ENCODE measurements around the gene GEMIN5. TPM values are rescaled to one million over a fixed set of nuclear protein-coding genes. Genes with fewer than 3 reads are reported as not detected.

Gene GEMIN5
- total and polyA plus RNA-seq, 2 of the 4 experiments (the other 2 are of a cell fraction), result 9.0 to 31.5 TPM

DNA sequence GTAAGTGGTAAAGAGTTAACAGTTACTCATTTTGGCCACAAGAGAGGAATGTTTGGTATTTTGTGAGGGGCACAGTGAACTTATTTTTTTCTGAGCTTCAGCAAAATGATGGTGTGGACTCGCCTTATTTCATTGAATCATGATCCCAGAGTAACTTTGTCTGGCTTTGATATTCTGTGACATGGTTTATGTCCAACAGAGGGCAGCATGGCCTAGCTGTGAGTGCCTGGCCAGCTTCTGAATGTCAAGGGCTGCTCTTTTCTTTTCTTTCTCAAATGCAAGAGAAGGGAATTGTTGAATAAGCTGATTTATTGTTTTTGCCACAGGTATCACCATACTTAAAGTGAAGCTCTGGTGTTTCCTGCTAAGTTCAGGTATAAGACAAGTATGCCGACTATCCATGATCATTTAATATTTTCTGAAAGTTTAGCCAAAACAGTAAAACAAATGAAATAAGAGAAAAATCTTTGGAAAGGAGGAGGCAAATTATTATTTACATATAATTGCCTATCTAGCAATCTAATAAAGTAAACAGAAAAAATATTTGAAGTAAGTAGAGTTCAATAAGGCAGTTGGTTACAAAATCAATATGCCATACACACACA lies 34.6 kb upstream of the GEMIN5 start:
- no CpG with 5 or more reads among the region's 2 CpGs for WGBS, 2 experiments (ENCODE audit: extremely low coverage in 2 of 2, insufficient read length in 1 of 2)
- BruUV-seq (replicated peaks), result no TSS peak
- H3K9me3 ChIP-seq (ENCODE audit: control insufficient read depth, insufficient read depth, low read length), result no peaks in the 10 kb centered on the region; the same call in 1 of the 2 replicates
- H3K4me3 ChIP-seq (ENCODE audit: insufficient read depth, low read depth, low read length), result no peak overlapping the region
- H3K23ac ChIP-seq (ENCODE audit: low read depth, low read length), result no peak overlapping the region
- in situ Hi-C loops (cut with MboI; ENCODE audit: low sequenced_read_pairs) (loop anchor here (10.0 kb wide), 1 partner anchor 1852 kb away; no protein-coding TSS in a partner anchor), dilution Hi-C loops (cut with HindIII; ENCODE audit: low sequenced_read_pairs, unreplicated experiment) (no loop called here), intact Hi-C loops (cut with micrococcal nuclease) (loop anchor here (1.0 to 10.0 kb wide), 3 partner anchors 32 to 1852 kb away; no protein-coding TSS in a partner anchor)
- no peak overlapping the region for H3K9ac ChIP-seq (ENCODE audit: low read depth, low read length)
- H2BK15ac ChIP-seq (ENCODE audit: low read depth, low read length), result no peak overlapping the region
- 0 out of 2 replicates have a peak, but pooled peaks cover 1% of the 10 kb centered on the region for H3K36me3 ChIP-seq (ENCODE audit: control insufficient read depth, insufficient read depth, low read length)
- no peak overlapping the region for H4K5ac ChIP-seq (ENCODE audit: low read depth, low read length)
- no peak overlapping the region for H3K56ac ChIP-seq (ENCODE audit: extremely low read depth, insufficient read depth, low read length)
- H3K9me1 ChIP-seq (ENCODE audit: insufficient read depth, low read length), result no peaks in the 10 kb centered on the region
- H2AFZ ChIP-seq (replicated peaks; ENCODE audit: low read length, poor library complexity), result no peak overlapping the region
- no peak overlapping the region for H3K4me2 ChIP-seq (ENCODE audit: low read depth, low read length)
- DNase-seq, result peak; percentile 53
- H2BK20ac ChIP-seq (ENCODE audit: low read depth, low read length), result no peak overlapping the region
- no peak overlapping the region for H3K27ac ChIP-seq (ENCODE audit: insufficient read depth, low read length)
- no peak overlapping the region for H2AK5ac ChIP-seq (ENCODE audit: low read depth, low read length)
- no peak overlapping the region for H2BK120ac ChIP-seq (ENCODE audit: low read depth, low read length)
- no peak overlapping the region for H4K8ac ChIP-seq (ENCODE audit: low read depth in 2 of 2, low read length in 2 of 2)
- H3K4ac ChIP-seq (ENCODE audit: low read depth, low read length), result no peak overlapping the region
- H3K14ac ChIP-seq (replicated peaks; ENCODE audit: low read depth, low read length), result no peak overlapping the region
- no peaks in the 10 kb centered on the region for H3K27me3 ChIP-seq (ENCODE audit: control insufficient read depth, insufficient read depth, low read length)
- H2AK9ac ChIP-seq (replicated peaks; ENCODE audit: low read depth, low read length, poor library complexity), result no peak overlapping the region
- POLR2A ChIA-PET (ENCODE audit: unreplicated experiment), result interaction anchor here (0.5 kb wide), 1 partner anchor 30 kb away, joined by 4 read pairs; no protein-coding TSS in a partner anchor
- no peak overlapping the region for H3K18ac ChIP-seq (ENCODE audit: low read depth, low read length)
- H3K79me1 ChIP-seq (ENCODE audit: low read depth in 1 of 2, low read length in 2 of 2), result no peaks in the 10 kb centered on the region
- no peaks in the 10 kb centered on the region for H4K20me1 ChIP-seq (ENCODE audit: insufficient read depth, low read length)
- peak; percentile 67 for ATAC-seq (ENCODE audit: low read depth)
- no peak overlapping the region for H2BK5ac ChIP-seq (ENCODE audit: low read depth, low read length, poor library complexity, severe bottlenecking)
- no peak overlapping the region for H4K91ac ChIP-seq (ENCODE audit: insufficient read depth, low read depth, low read length)
- H3K4me1 ChIP-seq (ENCODE audit: control insufficient read depth, insufficient read depth, low read length), result peaks cover 1% of the 10 kb centered on the region; the same call in 1 of the 2 replicates
- CTCF ChIA-PET, result interaction anchor here (0.5 to 2.4 kb wide), 11 partner anchors 12 to 182 kb away, joined by 3 to 11 read pairs (median 3); no protein-coding TSS in a partner anchor
- peak; percentile 76 for TF ChIP-seq RAD21 (IDR thresholded peaks at IDR 0.05; ENCODE audit: low read length)
- TF ChIP-seq, protein P1, sequence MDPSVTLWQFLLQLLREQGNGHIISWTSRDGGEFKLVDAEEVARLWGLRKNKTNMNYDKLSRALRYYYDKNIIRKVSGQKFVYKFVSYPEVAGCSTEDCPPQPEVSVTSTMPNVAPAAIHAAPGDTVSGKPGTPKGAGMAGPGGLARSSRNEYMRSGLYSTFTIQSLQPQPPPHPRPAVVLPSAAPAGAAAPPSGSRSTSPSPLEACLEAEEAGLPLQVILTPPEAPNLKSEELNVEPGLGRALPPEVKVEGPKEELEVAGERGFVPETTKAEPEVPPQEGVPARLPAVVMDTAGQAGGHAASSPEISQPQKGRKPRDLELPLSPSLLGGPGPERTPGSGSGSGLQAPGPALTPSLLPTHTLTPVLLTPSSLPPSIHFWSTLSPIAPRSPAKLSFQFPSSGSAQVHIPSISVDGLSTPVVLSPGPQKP (IDR thresholded peaks at IDR 0.05; ENCODE audit: borderline replicate concordance, low read depth, low read length), result no peak
- TF ChIP-seq CHD1 (IDR thresholded peaks at IDR 0.05; ENCODE audit: low read depth, low read length), result no peak
- TF ChIP-seq NFE2L2 (IDR thresholded peaks at IDR 0.05; ENCODE audit: low read depth, low read length), result no peak
- TF ChIP-seq SMC3 (IDR thresholded peaks at IDR 0.05; ENCODE audit: low read depth, low read length), result peak; percentile 57; the same call in 1 of the 2 replicates
- no peak for TF ChIP-seq RCOR1 (IDR thresholded peaks at IDR 0.05; ENCODE audit: insufficient replicate concordance, low read length)
- TF ChIP-seq POLR2A (IDR thresholded peaks at IDR 0.05; ENCODE audit: low read depth, low read length), result no peak
- TF ChIP-seq, protein P2, sequence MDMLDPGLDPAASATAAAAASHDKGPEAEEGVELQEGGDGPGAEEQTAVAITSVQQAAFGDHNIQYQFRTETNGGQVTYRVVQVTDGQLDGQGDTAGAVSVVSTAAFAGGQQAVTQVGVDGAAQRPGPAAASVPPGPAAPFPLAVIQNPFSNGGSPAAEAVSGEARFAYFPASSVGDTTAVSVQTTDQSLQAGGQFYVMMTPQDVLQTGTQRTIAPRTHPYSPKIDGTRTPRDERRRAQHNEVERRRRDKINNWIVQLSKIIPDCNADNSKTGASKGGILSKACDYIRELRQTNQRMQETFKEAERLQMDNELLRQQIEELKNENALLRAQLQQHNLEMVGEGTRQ (IDR thresholded peaks at IDR 0.05; ENCODE audit: low read depth, low read length), result no peak
- TF ChIP-seq MAZ (IDR thresholded peaks at IDR 0.05; ENCODE audit: borderline replicate concordance, low read depth, low read length), result no peak
- no peak for TF ChIP-seq BHLHE40 (IDR thresholded peaks at IDR 0.05; ENCODE audit: low read depth, low read length)
- no peak for TF ChIP-seq MXI1 (IDR thresholded peaks at IDR 0.05; ENCODE audit: borderline replicate concordance, low read depth, low read length)
- TF ChIP-seq, protein P3, sequence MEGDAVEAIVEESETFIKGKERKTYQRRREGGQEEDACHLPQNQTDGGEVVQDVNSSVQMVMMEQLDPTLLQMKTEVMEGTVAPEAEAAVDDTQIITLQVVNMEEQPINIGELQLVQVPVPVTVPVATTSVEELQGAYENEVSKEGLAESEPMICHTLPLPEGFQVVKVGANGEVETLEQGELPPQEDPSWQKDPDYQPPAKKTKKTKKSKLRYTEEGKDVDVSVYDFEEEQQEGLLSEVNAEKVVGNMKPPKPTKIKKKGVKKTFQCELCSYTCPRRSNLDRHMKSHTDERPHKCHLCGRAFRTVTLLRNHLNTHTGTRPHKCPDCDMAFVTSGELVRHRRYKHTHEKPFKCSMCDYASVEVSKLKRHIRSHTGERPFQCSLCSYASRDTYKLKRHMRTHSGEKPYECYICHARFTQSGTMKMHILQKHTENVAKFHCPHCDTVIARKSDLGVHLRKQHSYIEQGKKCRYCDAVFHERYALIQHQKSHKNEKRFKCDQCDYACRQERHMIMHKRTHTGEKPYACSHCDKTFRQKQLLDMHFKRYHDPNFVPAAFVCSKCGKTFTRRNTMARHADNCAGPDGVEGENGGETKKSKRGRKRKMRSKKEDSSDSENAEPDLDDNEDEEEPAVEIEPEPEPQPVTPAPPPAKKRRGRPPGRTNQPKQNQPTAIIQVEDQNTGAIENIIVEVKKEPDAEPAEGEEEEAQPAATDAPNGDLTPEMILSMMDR (conservative IDR thresholded peaks at IDR 0.05; ENCODE audit: low read depth, low read length), result peak; percentile 67
- no peak for TF ChIP-seq MAFK (IDR thresholded peaks at IDR 0.05; ENCODE audit: low read depth, low read length)
- TF ChIP-seq RFX5 (IDR thresholded peaks at IDR 0.05; ENCODE audit: low read depth, low read length), result no peak
- no peak for TF ChIP-seq CEBPB (IDR thresholded peaks at IDR 0.05; ENCODE audit: low read depth, low read length)

Measured in IMR-90 (cell line).